Loucy (cell line): ENCODE data around the gene SLC6A18.

Experiments used
- H2AFZ ChIP-seq: fragments of 200-600 bp; sonication (generic); 2 replicates; pipeline ENCODE4 v1.6.0; 2016; ENCODE audit warnings: antibody characterized with exemption, mild to moderate bottlenecking, low read length, moderate library complexity
- H3F3A ChIP-seq: fragments of 200-600 bp; 2 replicates; pipeline ENCODE4 v1.6.0; 2016; ENCODE audit warnings: antibody characterized with exemption, low read depth, mild to moderate bottlenecking
- H3K27me3 ChIP-seq: fragments of 200-600 bp; sonication (generic); 2 replicates; pipeline ENCODE4 v1.6.1; 2014; ENCODE audit warnings: low read length, mild to moderate bottlenecking; ENCODE audit not compliant: insufficient read depth, poor library complexity, severe bottlenecking
- H3K36me3 ChIP-seq: fragments of 200-600 bp; sonication (generic); 2 replicates; pipeline ENCODE4 v1.6.1; 2016; ENCODE audit warnings: low read length; ENCODE audit not compliant: insufficient read depth
- H3K4me1 ChIP-seq: fragments of 200-600 bp; sonication (generic); 2 replicates; pipeline ENCODE4 v1.5.1; 2014; ENCODE audit warnings: low read length, mild to moderate bottlenecking; ENCODE audit not compliant: insufficient read depth, poor library complexity, severe bottlenecking
- H3K4me2 ChIP-seq: fragments of 200-600 bp; sonication (generic); 2 replicates; pipeline ENCODE4 v1.6.0; 2014; ENCODE audit warnings: antibody characterized with exemption, low read length, low read depth, mild to moderate bottlenecking; ENCODE audit not compliant: poor library complexity, severe bottlenecking
- H3K4me3 ChIP-seq: fragments of 200-600 bp; sonication (generic); 2 replicates; pipeline ENCODE4 v1.5.1; 2014; ENCODE audit warnings: low read length, mild to moderate bottlenecking, mixed read lengths; ENCODE audit not compliant: poor library complexity, severe bottlenecking
- H3K79me2 ChIP-seq: fragments of 200-600 bp; sonication (generic); 2 replicates; pipeline ENCODE4 v1.6.1; 2014; ENCODE audit warnings: low read length; ENCODE audit not compliant: insufficient read depth
- H3K9ac ChIP-seq: fragments of 200-600 bp; sonication (generic); 2 replicates; pipeline ENCODE4 v1.6.0; 2014; ENCODE audit warnings: mild to moderate bottlenecking, low read depth, low read length, moderate library complexity; ENCODE audit not compliant: poor library complexity, severe bottlenecking
- H3K9me2 ChIP-seq: fragments of 200-600 bp; sonication (generic); replicated peaks from 2 replicates; pipeline ENCODE4 v1.6.1; 2016; ENCODE audit warnings: low read depth, low read length, mixed read lengths
- H3K9me3 ChIP-seq: fragments of 200-600 bp; sonication (generic); 2 replicates; pipeline ENCODE4 v1.6.1; 2014; ENCODE audit warnings: mild to moderate bottlenecking, antibody characterized with exemption, low read length, low read depth; ENCODE audit not compliant: insufficient read depth
- H4K20me1 ChIP-seq: fragments of 200-600 bp; sonication (generic); 2 replicates; pipeline ENCODE4 v1.6.0; 2014; ENCODE audit warnings: antibody characterized with exemption, low read length, mild to moderate bottlenecking; ENCODE audit not compliant: insufficient read depth, poor library complexity, severe bottlenecking
- EZH2phosphoT487 ChIP-seq: fragments of 200-600 bp; IDR thresholded peaks from 2 replicates; pipeline ENCODE4 v1.6.1; 2018; ENCODE audit warnings: antibody characterized with exemption, mild to moderate bottlenecking, moderate library complexity, borderline replicate concordance
- TF ChIP-seq, protein P1 (sequence below): fragments of 200-600 bp; sonication (generic); conservative IDR thresholded peaks from 2 replicates; pipeline ENCODE4 v1.5.1; 2014; ENCODE audit warnings: mild to moderate bottlenecking, antibody characterized with exemption, low read length

The SLC6A18 gene

DNA sequence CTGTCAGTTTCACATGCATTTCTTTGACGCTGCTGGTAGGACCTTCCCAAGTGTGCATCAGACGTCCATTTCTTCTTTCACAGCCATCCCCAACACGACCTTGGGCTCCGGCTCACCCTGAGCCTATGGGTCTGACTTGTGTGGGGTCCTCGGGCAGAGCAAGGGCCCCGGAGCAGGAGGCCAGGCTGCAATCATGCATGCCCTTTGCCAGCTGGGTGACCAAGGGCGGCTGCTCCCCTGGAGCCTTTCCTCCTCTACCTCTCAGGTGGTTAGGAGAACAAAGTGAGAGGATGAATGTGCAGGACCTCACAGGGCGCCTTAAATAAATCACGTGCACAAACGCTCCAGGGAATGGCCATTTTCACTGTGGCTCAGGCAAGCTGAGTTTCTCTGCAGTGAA, 36.5 kb downstream of the SLC6A18 start:
- Histone ChIP-seq H4K20me1 (no peaks in the 10 kb centered on the region), H3K9ac (no peak overlapping the region), H2AFZ (no peak overlapping the region), H3K9me2 (no peaks in the 10 kb centered on the region), H3K36me3 (no peaks in the 10 kb centered on the region; the same call in 1 of the 2 replicates), H3K4me2 (no peak overlapping the region), H3K4me3 (no peak overlapping the region), H3K4me1 (no peaks in the 10 kb centered on the region), H3F3A (no peaks in the 10 kb centered on the region), H3K79me2 (no peaks in the 10 kb centered on the region), H3K27me3 (no peaks in the 10 kb centered on the region), H3K9me3 (peaks cover 18% of the 10 kb centered on the region; the same call in 1 of the 2 replicates)
- TF ChIP-seq, protein P1, sequence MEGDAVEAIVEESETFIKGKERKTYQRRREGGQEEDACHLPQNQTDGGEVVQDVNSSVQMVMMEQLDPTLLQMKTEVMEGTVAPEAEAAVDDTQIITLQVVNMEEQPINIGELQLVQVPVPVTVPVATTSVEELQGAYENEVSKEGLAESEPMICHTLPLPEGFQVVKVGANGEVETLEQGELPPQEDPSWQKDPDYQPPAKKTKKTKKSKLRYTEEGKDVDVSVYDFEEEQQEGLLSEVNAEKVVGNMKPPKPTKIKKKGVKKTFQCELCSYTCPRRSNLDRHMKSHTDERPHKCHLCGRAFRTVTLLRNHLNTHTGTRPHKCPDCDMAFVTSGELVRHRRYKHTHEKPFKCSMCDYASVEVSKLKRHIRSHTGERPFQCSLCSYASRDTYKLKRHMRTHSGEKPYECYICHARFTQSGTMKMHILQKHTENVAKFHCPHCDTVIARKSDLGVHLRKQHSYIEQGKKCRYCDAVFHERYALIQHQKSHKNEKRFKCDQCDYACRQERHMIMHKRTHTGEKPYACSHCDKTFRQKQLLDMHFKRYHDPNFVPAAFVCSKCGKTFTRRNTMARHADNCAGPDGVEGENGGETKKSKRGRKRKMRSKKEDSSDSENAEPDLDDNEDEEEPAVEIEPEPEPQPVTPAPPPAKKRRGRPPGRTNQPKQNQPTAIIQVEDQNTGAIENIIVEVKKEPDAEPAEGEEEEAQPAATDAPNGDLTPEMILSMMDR, result no peak
- no peak for TF ChIP-seq EZH2phosphoT487

GRCh38 chr5:1262381-1262780, 37.2 kb downstream of the SLC6A18 start:
- H3K36me3 ChIP-seq, result no peaks in the 10 kb centered on the region; the same call in 1 of the 2 replicates

GRCh38 chr5:1264211-1264610, 39.0 kb downstream of the SLC6A18 start:
- no peak overlapping the region for H2AFZ ChIP-seq
- H3K36me3 ChIP-seq, result no peaks in the 10 kb centered on the region; the same call in 1 of the 2 replicates
- no peak overlapping the region for H3K4me3 ChIP-seq

More at GRCh38 chr5:1262381-1262780, 37.2 kb downstream of the SLC6A18 start:
- Histone ChIP-seq H3K9me2 (no peaks in the 10 kb centered on the region), H3K79me2 (no peaks in the 10 kb centered on the region), H3K4me1 (no peaks in the 10 kb centered on the region), H3K27me3 (no peaks in the 10 kb centered on the region), H3K9ac (no peak overlapping the region), H3K4me3 (no peak overlapping the region), H4K20me1 (no peaks in the 10 kb centered on the region), H2AFZ (no peak overlapping the region), H3K4me2 (no peak overlapping the region), H3K9me3 (peaks cover 18% of the 10 kb centered on the region; the same call in 1 of the 2 replicates), H3F3A (no peaks in the 10 kb centered on the region)
- TF ChIP-seq, protein P1, result no peak
- no peak for TF ChIP-seq EZH2phosphoT487

More at GRCh38 chr5:1264211-1264610, 39.0 kb downstream of the SLC6A18 start:
- Histone ChIP-seq H3K27me3 (no peaks in the 10 kb centered on the region), H3K79me2 (no peaks in the 10 kb centered on the region), H3K4me1 (no peaks in the 10 kb centered on the region), H3K9me3 (peaks cover 18% of the 10 kb centered on the region; the same call in 1 of the 2 replicates), H3K9me2 (no peaks in the 10 kb centered on the region), H4K20me1 (no peaks in the 10 kb centered on the region), H3K9ac (no peak overlapping the region), H3K4me2 (no peak overlapping the region), H3F3A (no peaks in the 10 kb centered on the region)
- no peak for TF ChIP-seq EZH2phosphoT487
- TF ChIP-seq, protein P1, result no peak
